NB4 (cell line): ENCODE data around the gene KAT6B.

Source experiments
- DNase-seq: peaks from one replicate; pipeline ENCODE4 v3.0.0; 2010; ENCODE audit warnings: low read depth
- H3K4me3 ChIP-seq: one replicate; pipeline ENCODE4 v1.5.1; 2011; ENCODE audit warnings: mild to moderate bottlenecking, low read depth, low read length, moderate library complexity
- CTCF ChIP-seq: IDR thresholded peaks from one replicate; pipeline ENCODE4 v1.5.1; 2012; ENCODE audit warnings: low read depth, low read length
- MAX ChIP-seq: IDR thresholded peaks from 2 replicates; pipeline ENCODE4 v1.6.1; 2011; ENCODE audit warnings: low read depth, low read length
- MYC ChIP-seq: IDR thresholded peaks from 2 replicates; pipeline ENCODE4 v1.6.1; 2011; ENCODE audit warnings: low read depth, low read length
- POLR2A ChIP-seq: IDR thresholded peaks from 2 replicates; pipeline ENCODE4 v1.6.1; 2011; ENCODE audit warnings: mild to moderate bottlenecking; ENCODE audit not compliant: insufficient read length; ENCODE audit errors: extremely low read depth

Gene KAT6B

GRCh38 chr10:74977913-74978847, 151.8 kb downstream of the KAT6B start:
- TF ChIP-seq MYC: no peak
- TF ChIP-seq POLR2A: no peak
- TF ChIP-seq MAX: no peak
- no peak for TF ChIP-seq CTCF
- no peak overlapping the region for H3K4me3 ChIP-seq
- peak; percentile 83 for DNase-seq

- no peak overlapping the region for H3K4me3 ChIP-seq
Observed at GRCh38 chr10:74981831-74982633, 155.6 kb downstream of the KAT6B start.

GRCh38 chr10:74982634-74982982, 156.2 kb downstream of the KAT6B start:
- no peak for DNase-seq
- no peak for TF ChIP-seq MAX
- TF ChIP-seq POLR2A: no peak
- TF ChIP-seq CTCF: no peak
- no peak for TF ChIP-seq MYC
- H3K4me3 ChIP-seq: no peak overlapping the region

More at GRCh38 chr10:74981831-74982633, 155.6 kb downstream of the KAT6B start:
- TF ChIP-seq MYC (no peak), MAX (no peak), POLR2A (no peak), CTCF (no peak)
- no peak for DNase-seq

- H3K4me3 ChIP-seq: no peak overlapping the region
- DNase-seq: no peak
- no peak for TF ChIP-seq MYC
- no peak for TF ChIP-seq CTCF
- TF ChIP-seq MAX: no peak
- no peak for TF ChIP-seq POLR2A
Observed at GRCh38 chr10:74983383-74983782, 157.0 kb downstream of the KAT6B start.

GRCh38 chr10:74987339-74988053, 161.1 kb downstream of the KAT6B start:
- H3K4me3 ChIP-seq: no peak overlapping the region
- no peak for DNase-seq
- TF ChIP-seq MAX (no peak), POLR2A (no peak), MYC (no peak), CTCF (no peak)
